B cell (primary cell): ENCODE measurements around the gene USPL1.

ENCODE experiments used
- CTCF ChIP-seq: fragments of 200-600 bp; IDR thresholded peaks from one replicate; pipeline ENCODE4 v1.8.0; 2022; ENCODE audit warnings: antibody characterized with exemption, mild to moderate bottlenecking
- EZH2 ChIP-seq: IDR thresholded peaks from 2 replicates; pipeline ENCODE4 v1.6.1; 2012; ENCODE audit warnings: borderline replicate concordance, low read depth, mild to moderate bottlenecking, moderate library complexity, low read length; ENCODE audit not compliant: insufficient read depth, poor library complexity, severe bottlenecking

- no peak for TF ChIP-seq CTCF
- no peak for TF ChIP-seq EZH2
These were observed 49.3 kb downstream of the USPL1 start for GRCh38 chr13:30667014-30667413.
